Spleen (tissue), 11 donors: ENCODE results near the gene ANKRD44. TPM values are rescaled to one million over a fixed set of nuclear protein-coding genes. Genes with fewer than 3 reads are reported as not detected.

Experiments used
- DNase-seq: peaks from one replicate; pipeline ENCODE4 v3.0.0-alpha.2; 2020
- H3K27ac ChIP-seq, 8 donors: fragments of 200-600 bp; sonication (generic) in 7 of 8; 1 replicate in 4 of 8; 2 replicates in 4 of 8; pipeline versions ENCODE4 v1.5.0 to v1.8.0; 2016 to 2021; ENCODE audit warnings: inconsistent platforms in 4 of 8, mild to moderate bottlenecking in 4 of 8, moderate library complexity in 1 of 8
- H3K27me3 ChIP-seq, 7 donors: fragments of 200-600 bp; sonication (generic) in 6 of 7; replicated peaks in 1 of 7; 1 replicate in 4 of 7; 2 replicates in 3 of 7; pipeline versions ENCODE4 v1.5.0 to v1.8.0; 2016 to 2021; ENCODE audit warnings: inconsistent platforms in 3 of 7, mild to moderate bottlenecking in 1 of 7
- H3K36me3 ChIP-seq, 6 donors: fragments of 200-600 bp; sonication (generic) in 5 of 6; 1 replicate in 4 of 6; 2 replicates in 2 of 6; pipeline versions ENCODE4 v1.5.0 to v1.8.0; 2016 to 2021; ENCODE audit warnings: inconsistent platforms in 2 of 6
- H3K4me1 ChIP-seq, 6 donors: fragments of 200-600 bp; sonication (generic) in 5 of 6; 1 replicate in 3 of 6; 2 replicates in 3 of 6; pipeline versions ENCODE4 v1.5.0 to v1.8.0; 2016 to 2021; ENCODE audit warnings: inconsistent platforms in 3 of 6
- H3K4me3 ChIP-seq, 8 donors: fragments of 200-600 bp; sonication (generic) in 7 of 8; 1 replicate in 4 of 8; 2 replicates in 4 of 8; pipeline versions ENCODE4 v1.5.0 to v1.8.0; 2016 to 2021; ENCODE audit warnings: inconsistent platforms in 4 of 8, mild to moderate bottlenecking in 4 of 8, moderate library complexity in 2 of 8
- H3K9me3 ChIP-seq, 8 donors: fragments of 200-600 bp; sonication (generic) in 7 of 8; 1 replicate in 4 of 8; 2 replicates in 4 of 8; pipeline versions ENCODE4 v1.5.0 to v1.8.0; 2016 to 2021; ENCODE audit warnings: inconsistent platforms in 4 of 8
- CTCF ChIP-seq, 11 experiments: fragments of 200-600 bp in 7 of 11; fragments of 450-650 bp in 4 of 11; sonication (generic) in 4 of 11; IDR thresholded peaks in 8 of 11; conservative IDR thresholded peaks in 3 of 11; 1 replicate in 7 of 11; 2 replicates in 4 of 11; pipeline versions ENCODE4 v1.4.0 to v1.8.0; 2016 to 2021; ENCODE audit warnings: antibody characterized with exemption in 11 of 11, inconsistent platforms in 4 of 11, mild to moderate bottlenecking in 1 of 11
- POLR2A ChIP-seq, 3 donors: fragments of 450-650 bp; IDR thresholded peaks; one replicate each; pipeline ENCODE4 v1.5.1; 2017; ENCODE audit warnings: antibody characterized with exemption in 3 of 3, mild to moderate bottlenecking in 1 of 3
- POLR2AphosphoS5 ChIP-seq, 3 donors: sonication (generic); formaldehyde crosslinking; IDR thresholded peaks; one replicate each; pipeline ENCODE4 v1.5.1; 2017; ENCODE audit warnings: antibody characterized with exemption in 3 of 3
- WGBS, 5 donors: extraction: QIAGEN DNeasy Blood & Tissue Kit in 3 of 5; methylation state at CpG; one replicate each; pipeline versions ENCODE4 v1.1.5 to v1.1.7; 2013 to 2018; 5-methylcytosine and 5-hydroxymethylcytosine counted together
- intact Hi-C: fragments of 100-400 bp; cut with DNase I; formaldehyde crosslinking; loops from one replicate; pipeline ENCODE4 v1.15.0; 2023; ENCODE audit warnings: low total_unique reads
- polyA plus RNA-seq, 3 donors: library from polyadenylated mRNA; stranded (reverse); fragments of 200-250 nt; gene quantifications; one replicate each; pipeline ENCODE4 v1.2.1, GENCODE V29; 2013
- total RNA-seq, 7 donors: library from RNA; depleted of rRNA in 3 of 7; stranded (reverse); fragments of >200 nt in 3 of 7; fragmentation: NEBNext Ultra II Directional in 4 of 7; extraction: Animal tissue kit (Norgen Biotek cat#: 25700) in 4 of 7; gene quantifications; one replicate each; pipeline versions ENCODE4 v1.1.0 to v1.2.1, GENCODE V29; 2016 to 2021
- donor health status: healthy with polysubstance abuse.
- donor health status: DM: no; HTN: no; CAD: no; lungs with moderate emphysema.
- donor health status: DM: no; HTN: no; CAD: no.
- donor health status: Bipolar disorder and iron deficiency.
- donor health status: healthy.
- donor health status: DM: no; HTN: no; CAD: no.
- donor health status: DM: yes; HTN: yes; CAD: no.

The ANKRD44 gene
- total and polyA plus RNA-seq, 10 donors: 16.0 to 183 (median 140) TPM

- Histone ChIP-seq H3K36me3 (peaks cover 0 to 4% (median 0%) of the 10 kb centered on the region in 6 donors), H3K4me3 (no peak overlapping the region), H3K27ac (peak overlapping the region in 4 of 8 donors; percentile 12 to 54 (median 28)), H3K4me1 (peaks cover 28 to 100% (median 83%) of the 10 kb centered on the region in 6 donors), H3K27me3 (no peaks in the 10 kb centered on the region), H3K9me3 (no peaks in the 10 kb centered on the region)
- whole genome bisulfite sequencing, 5 donors: 73 to 79% (median 76%) methylated on average over 7 of the region's 7 CpGs
- DNase-seq: no peak
- no peak for TF ChIP-seq POLR2A (IDR thresholded peaks at IDR 0.05)
- intact Hi-C loops: no loop called here
Measured at GRCh38 chr2:197268786-197269584, 41.6 kb downstream of the ANKRD44 start.

- peaks cover 0 to 4% (median 0%) of the 10 kb centered on the region in 6 donors for H3K36me3 ChIP-seq
- TF ChIP-seq CTCF (IDR thresholded peaks at IDR 0.05 in 8 of 11, conservative IDR thresholded peaks at IDR 0.05 in 3 of 11) (no peak), POLR2AphosphoS5 (IDR thresholded peaks at IDR 0.05) (no peak), POLR2A (IDR thresholded peaks at IDR 0.05) (no peak)
- H3K4me3 ChIP-seq: no peak overlapping the region
- H3K4me1 ChIP-seq: peaks cover 34 to 100% (median 92%) of the 10 kb centered on the region in 6 donors
- 44 to 52% (median 46%) methylated on average over 3 of the region's 3 CpGs for WGBS, 5 donors
- H3K9me3 ChIP-seq: no peaks in the 10 kb centered on the region
- peak overlapping the region in 7 of 8 donors; percentile 48 to 80 (median 70) for H3K27ac ChIP-seq
- DNase-seq: no peak
- H3K27me3 ChIP-seq: no peaks in the 10 kb centered on the region
- intact Hi-C loops: no loop called here
Measured at GRCh38 chr2:197266477-197266876, 44.1 kb downstream of the ANKRD44 start.

- WGBS, 5 donors: 74 to 89% (median 77%) methylated on average over 5 of the region's 5 CpGs
- Histone ChIP-seq H3K27ac (peak overlapping the region in 7 of 8 donors; percentile 48 to 80 (median 70)), H3K9me3 (no peaks in the 10 kb centered on the region), H3K36me3 (peaks cover 0 to 4% (median 0%) of the 10 kb centered on the region in 6 donors), H3K4me1 (peaks cover 37 to 97% (median 91%) of the 10 kb centered on the region in 6 donors), H3K27me3 (no peaks in the 10 kb centered on the region), H3K4me3 (no peak overlapping the region)
- DNase-seq: no peak
- no peak for TF ChIP-seq POLR2A (IDR thresholded peaks at IDR 0.05)
- TF ChIP-seq CTCF (IDR thresholded peaks at IDR 0.05 in 8 of 11, conservative IDR thresholded peaks at IDR 0.05 in 3 of 11): no peak
- no peak for TF ChIP-seq POLR2AphosphoS5 (IDR thresholded peaks at IDR 0.05)
- intact Hi-C loops: no loop called here
Measured at GRCh38 chr2:197265924-197266323, 44.7 kb downstream of the ANKRD44 start.

GRCh38 chr2:197265036-197265435 lies 45.5 kb downstream of the ANKRD44 start:
- Histone ChIP-seq H3K27ac (peak overlapping the region in 5 of 8 donors; percentile 43 to 80 (median 70)), H3K9me3 (no peaks in the 10 kb centered on the region), H3K4me1 (peaks cover 37 to 88% (median 84%) of the 10 kb centered on the region in 6 donors), H3K36me3 (peaks cover 0 to 4% (median 0%) of the 10 kb centered on the region in 6 donors), H3K27me3 (no peaks in the 10 kb centered on the region), H3K4me3 (no peak overlapping the region)
- intact Hi-C loops: no loop called here
- WGBS, 5 donors: 67 to 86% (median 80%) methylated on average over 4 of the region's 4 CpGs
- DNase-seq: no peak
- TF ChIP-seq POLR2AphosphoS5 (IDR thresholded peaks at IDR 0.05): no peak
- TF ChIP-seq POLR2A (IDR thresholded peaks at IDR 0.05): no peak
- no peak for TF ChIP-seq CTCF (IDR thresholded peaks at IDR 0.05 in 8 of 11, conservative IDR thresholded peaks at IDR 0.05 in 3 of 11)
